PC-9 (cell line): ENCODE results near the gene BTAF1.

Experiments
- CTCF ChIP-seq: fragments of 200-600 bp; sonication (generic); conservative IDR thresholded peaks from 2 replicates; pipeline ENCODE4 v1.6.1; 2017; ENCODE audit warnings: mixed run types, antibody characterized with exemption, mild to moderate bottlenecking, moderate library complexity
- EZH2 ChIP-seq: fragments of 200-600 bp; sonication (generic); IDR thresholded peaks from 2 replicates; pipeline ENCODE4 v1.8.0; 2017; ENCODE audit warnings: antibody characterized with exemption, low read depth

- no peak for TF ChIP-seq CTCF
- no peak for TF ChIP-seq EZH2
Measured at GRCh38 chr10:91907033-91907594, 16.5 kb upstream of the BTAF1 start.
